Colon (tissue), 2 donors: Measurements from ENCODE around the gene IL22RA2.

Experiments used
- FAIRE-seq: peaks from 2 replicates; lab custom pipeline; 2012; peaks lifted over from hg19 to GRCh38; lab: Jason Lieb, UNC
- donor health status: control.
- donor health status: control.

The IL22RA2 gene

DNA sequence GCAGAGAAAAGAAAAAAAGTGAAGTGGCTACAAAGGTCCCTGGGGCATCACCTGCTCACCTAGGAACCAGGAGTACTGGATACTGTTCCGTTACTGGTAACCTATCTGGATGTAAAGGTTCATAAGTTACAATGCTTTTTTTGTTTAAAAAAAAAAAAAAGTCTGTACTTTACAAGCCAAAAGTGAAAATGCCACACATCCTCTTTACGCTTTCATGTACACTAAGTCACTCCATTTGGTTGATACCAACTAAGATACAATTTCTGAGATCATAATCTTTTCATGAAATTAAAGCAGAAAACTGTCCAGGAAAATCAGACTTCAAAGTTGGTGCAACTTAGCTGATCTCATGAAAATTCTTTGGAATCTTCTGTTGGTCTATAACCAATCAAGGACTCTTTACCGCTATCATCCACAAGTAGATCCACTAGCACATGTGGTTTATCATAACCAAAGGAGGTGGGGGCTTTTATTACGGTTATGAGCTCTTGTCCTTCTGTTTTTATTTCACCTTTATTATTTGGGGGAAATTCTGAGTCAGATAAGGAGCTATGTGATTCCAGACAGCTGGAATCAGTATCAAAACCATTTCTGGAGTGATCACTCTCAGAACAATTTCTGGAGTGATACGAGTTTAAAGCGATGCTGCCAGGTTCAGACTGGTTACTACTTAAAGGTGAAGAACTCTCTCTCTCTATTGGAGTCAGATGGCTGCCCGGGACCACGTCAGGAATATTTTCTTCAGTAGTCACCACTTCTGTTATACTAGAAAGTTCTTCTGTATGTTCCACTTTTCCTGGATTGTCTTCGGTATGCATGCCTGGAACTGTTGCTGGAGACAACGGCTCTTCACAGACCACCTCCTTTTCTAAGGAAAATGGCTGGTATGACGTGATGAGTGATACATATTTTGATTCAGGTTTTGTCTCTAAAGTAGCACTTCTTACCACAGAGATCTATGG, 24.5 kb upstream of the IL22RA2 start:
- FAIRE-seq, result no peak

DNA sequence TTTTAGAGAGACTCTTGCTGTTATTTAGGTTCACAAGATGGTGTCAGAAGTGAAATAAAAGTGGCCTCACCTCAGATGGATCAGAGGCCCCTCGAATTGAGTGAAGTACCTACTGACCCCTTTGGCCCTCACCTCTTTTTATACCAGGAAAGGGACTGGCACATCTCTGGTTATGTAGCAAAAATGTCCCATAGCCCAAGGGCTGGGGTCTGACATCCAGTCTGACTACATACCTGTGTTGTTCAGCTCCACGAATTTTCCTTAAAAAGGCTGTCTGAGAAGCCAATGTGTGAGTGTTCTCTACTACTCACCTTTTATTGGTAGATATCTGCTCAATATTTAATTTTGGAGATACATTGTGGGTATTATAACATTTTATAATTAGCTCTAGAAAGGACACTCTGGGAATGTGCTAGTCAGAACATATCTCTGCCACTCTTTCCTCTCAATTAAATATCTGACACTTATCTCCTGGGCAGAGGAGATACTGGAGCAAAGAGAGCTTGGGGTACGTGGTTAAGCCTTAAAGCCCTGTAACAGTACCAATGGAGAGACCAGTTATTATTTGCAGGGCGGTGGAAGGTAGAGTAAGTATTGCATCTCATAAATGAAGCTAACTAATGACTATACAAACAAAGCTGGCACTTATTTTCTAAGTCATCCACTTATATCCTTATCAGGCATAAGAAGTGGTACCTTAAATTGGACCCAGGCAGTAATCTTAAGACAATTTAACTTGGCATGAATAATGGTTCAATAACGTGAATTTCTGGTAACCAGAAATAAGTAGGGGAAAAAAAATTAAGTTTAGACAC, 20.0 kb upstream of the IL22RA2 start:
- no peak for FAIRE-seq

DNA sequence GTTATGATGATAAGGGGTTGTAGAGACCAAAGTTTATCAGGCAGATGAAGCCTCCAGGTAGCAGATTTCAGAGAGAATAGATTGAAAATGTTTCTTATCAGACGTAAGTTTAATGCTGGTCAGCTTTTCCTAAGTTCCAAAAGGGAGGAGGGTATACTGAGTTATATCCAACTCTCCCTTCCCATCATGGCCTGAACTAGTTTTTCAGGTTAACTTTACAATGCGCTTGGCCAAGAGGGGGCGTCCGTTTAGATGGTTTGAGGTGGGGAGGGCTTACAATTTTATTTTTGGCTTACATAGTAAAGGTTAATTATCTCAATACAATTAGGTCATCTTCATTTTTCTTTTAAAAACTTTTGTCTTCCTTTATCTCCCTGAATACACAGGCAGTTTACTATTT, 19.4 kb upstream of the IL22RA2 start:
- FAIRE-seq, result no peak

DNA sequence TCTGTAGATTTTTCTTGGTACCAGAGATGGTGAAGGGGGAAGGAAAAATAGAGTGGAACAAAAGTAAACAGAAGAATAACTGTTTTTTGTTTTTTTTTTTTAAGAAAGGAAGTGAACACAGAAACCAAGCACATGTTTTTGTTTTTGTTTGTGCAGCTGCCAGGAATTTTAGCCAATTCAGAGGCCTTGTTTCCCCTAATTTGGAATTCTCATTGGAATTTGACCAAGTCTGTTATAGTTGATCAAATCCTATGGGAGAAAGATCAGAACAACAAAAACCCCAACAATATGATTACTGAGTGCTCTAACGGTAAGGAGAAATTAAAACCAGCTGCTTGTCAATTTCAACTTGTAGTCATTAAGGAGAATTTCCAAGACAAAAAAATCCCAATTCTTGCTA, 18.2 kb upstream of the IL22RA2 start:
- no peak for FAIRE-seq

- no peak for FAIRE-seq
These were observed 17.8 kb upstream of the IL22RA2 start for GRCh38 chr6:137191236-137191635.

DNA sequence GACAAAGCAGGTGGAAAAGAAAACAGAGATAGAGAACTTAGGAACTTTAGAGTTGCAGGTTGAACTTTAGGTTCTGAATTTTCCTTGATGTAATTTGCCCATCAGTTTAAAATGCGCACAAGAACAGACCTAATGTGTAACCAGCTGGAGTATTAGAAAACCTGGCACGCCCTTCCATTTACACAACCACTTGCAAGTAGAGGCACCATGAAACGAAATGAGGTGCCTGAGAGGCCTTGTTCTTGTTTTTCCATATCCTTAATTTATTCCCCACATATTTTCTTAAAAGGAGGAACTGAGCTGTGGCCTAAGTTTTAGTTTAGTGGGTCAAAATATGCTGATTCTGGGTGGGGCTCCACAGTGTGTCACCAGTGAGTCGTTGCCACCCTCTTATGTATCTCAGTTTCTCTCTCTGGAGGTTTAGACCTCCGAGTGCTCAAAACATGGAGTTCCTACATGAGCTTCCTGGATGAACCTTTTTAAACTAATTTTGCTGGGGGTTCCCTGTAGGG, 17.2 kb upstream of the IL22RA2 start:
- FAIRE-seq, result no peak

DNA sequence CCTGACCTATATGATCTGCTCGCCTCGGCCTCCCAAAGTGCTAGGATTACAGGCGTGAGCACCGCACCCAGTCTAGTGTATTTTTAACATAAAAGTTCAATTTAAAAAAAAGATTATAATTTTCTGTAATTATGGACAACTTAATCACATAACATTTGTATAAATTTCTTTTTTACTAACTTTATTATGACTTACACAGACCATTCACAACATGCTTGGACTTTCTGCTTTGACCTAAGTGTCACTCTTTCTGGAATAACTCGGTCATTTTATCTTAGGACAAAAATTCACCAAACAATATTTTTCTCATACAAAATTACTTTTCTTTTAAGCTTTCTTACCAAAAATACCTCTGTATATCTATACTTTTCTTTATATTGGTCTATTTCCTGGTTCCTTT, 15.4 kb upstream of the IL22RA2 start:
- FAIRE-seq, result no peak

GRCh38 chr6:137185290-137185689, 11.8 kb upstream of the IL22RA2 start:
- no peak for FAIRE-seq

- FAIRE-seq, result no peak
These were observed 9.2 kb upstream of the IL22RA2 start for GRCh38 chr6:137182654-137183073.

DNA sequence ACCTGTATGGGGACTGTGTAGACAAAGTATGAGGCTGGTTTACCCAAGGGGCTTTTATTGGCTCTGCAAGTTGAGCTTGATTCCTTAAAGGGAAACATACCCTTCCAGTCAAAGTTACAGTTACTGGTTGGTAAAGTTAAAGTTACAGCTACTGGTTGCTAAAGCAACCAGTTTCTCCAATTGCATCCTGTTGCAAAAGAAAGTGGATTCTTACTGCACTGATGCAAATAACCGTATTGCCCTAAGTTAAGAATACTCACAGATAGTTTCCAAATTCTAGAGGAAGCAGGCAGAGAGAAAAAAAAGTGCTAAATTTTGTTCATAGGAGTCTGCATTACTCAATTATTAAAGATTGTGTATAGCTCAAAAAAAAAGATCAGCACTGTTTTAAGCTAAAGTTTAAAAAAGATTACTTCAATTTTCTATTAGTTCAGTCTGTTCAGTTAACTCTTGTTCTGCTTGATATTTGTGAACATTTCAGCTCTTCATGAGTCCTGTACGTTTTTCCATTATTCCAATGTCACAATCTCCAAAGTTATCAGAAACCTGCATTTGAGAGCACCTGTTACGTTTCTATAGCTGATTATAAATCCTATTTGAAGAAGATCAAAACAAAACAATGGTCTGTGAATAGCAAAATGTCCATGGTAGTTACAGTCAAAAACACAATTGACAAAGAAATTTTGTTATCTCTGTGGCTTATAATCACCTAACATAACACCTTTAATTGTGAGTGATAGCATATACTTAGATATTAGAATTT, 8.6 kb upstream of the IL22RA2 start:
- no peak for FAIRE-seq

- no peak for FAIRE-seq
These were observed 4.2 kb upstream of the IL22RA2 start for GRCh38 chr6:137177611-137178010.

- no peak for FAIRE-seq
These were observed 3.3 kb upstream of the IL22RA2 start for GRCh38 chr6:137176729-137177128.

DNA sequence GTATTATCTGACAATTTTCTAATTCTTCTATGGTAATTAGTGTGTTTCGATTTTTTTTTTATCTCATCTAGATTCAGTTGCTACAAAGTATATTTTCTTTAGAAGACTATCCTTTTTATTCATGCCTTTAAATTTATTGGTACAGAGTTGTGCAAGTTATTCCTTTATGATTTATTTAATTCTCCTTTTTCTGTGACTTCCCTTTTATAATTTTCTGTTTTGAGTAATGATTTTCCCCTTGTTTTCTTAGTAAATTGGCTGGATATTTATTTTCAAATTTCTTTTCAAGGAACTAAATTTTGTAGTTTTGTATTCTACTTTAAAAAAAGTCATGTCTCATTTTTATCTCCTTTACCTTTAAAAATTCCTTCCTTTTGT, 2.4 kb upstream of the IL22RA2 start:
- FAIRE-seq, result peak; percentile 55

GRCh38 chr6:137175157-137175867, 1.9 kb upstream of the IL22RA2 start:
- no peak for FAIRE-seq

GRCh38 chr6:137172734-137173431, 561 bp downstream of the IL22RA2 start:
- no peak for FAIRE-seq

- no peak for FAIRE-seq
These were observed 1.4 kb downstream of the IL22RA2 start for GRCh38 chr6:137171824-137172733.

GRCh38 chr6:137171053-137171374, 2.4 kb downstream of the IL22RA2 start:
- FAIRE-seq, result no peak

- FAIRE-seq, result no peak
These were observed 3.0 kb downstream of the IL22RA2 start for GRCh38 chr6:137170266-137171052.

DNA sequence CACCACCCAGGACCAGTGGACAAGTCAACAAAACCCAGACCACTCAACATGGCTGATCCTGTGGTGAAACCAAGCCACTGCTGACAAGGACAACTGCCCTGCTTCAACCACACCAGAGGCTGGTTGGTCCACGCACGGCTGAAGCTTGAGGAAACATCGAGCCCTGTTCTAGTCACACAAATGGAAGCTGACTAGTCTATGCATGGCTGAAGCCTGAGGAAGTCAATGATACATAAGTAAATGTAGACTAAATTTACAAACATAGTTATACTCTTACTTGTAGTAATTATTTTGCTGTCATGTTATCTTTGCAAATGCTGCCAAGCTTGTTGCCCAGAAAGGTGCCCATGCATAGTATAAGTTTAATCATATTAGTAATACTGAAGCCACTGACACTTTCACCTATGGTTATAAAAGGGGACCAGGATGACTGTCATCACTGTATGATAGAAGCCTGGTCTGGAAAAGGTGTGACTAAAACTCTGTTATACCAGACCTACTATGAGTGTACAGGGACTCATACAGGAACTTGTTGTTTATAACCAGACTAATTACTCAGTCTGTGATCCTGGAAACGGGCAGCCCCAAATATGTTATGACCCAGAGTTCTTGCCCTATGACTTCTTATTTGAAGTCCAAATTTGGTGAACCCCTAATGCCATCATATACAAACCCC, 5.6 kb downstream of the IL22RA2 start:
- no peak for FAIRE-seq
